Prostate gland (tissue), 2 donors: ENCODE results near the gene SCIMP. TPM values are rescaled to one million over a fixed set of nuclear protein-coding genes. Genes with fewer than 3 reads are reported as not detected.
A peak's percentile ranks its signal among the peaks of the same experiment; 100 is the strongest.

Experiments
- DNase-seq: peaks from one replicate; pipeline ENCODE4 v3.0.0-alpha.2; 2019; ENCODE audit warnings: low spot score
- H3K27ac ChIP-seq, 2 donors: fragments of 200-600 bp; sonication (generic); 2 replicates each; pipeline ENCODE4 v1.5.1; 2017 to 2019
- H3K27me3 ChIP-seq: fragments of 200-600 bp; sonication (generic); replicated peaks from 2 replicates; pipeline ENCODE4 v1.5.1; 2019; ENCODE audit not compliant: insufficient read depth
- H3K36me3 ChIP-seq, 2 donors: fragments of 200-600 bp; sonication (generic); 1 replicate in 1 of 2; 2 replicates in 1 of 2; pipeline versions ENCODE4 v1.5.1 to v1.8.1; 2017 to 2019
- H3K4me1 ChIP-seq: fragments of 200-600 bp; sonication (generic); replicated peaks from 2 replicates; pipeline ENCODE4 v1.5.1; 2019
- H3K4me3 ChIP-seq, 2 donors: fragments of 200-600 bp; sonication (generic); 2 replicates each; pipeline ENCODE4 v1.5.1; 2017 to 2019
- H3K9me3 ChIP-seq: fragments of 200-600 bp; sonication (generic); 2 replicates; pipeline ENCODE4 v1.5.1; 2017
- POLR2A ChIP-seq: fragments of 450-650 bp; IDR thresholded peaks from one replicate; pipeline ENCODE4 v1.6.1; 2016; ENCODE audit warnings: antibody characterized with exemption, mild to moderate bottlenecking
- POLR2AphosphoS5 ChIP-seq: sonication (generic); formaldehyde crosslinking; IDR thresholded peaks from one replicate; pipeline ENCODE4 v1.6.1; 2017; ENCODE audit warnings: antibody characterized with exemption
- WGBS: methylation state at CpG from one replicate; pipeline ENCODE4 v1.1.5; 2018; 5-methylcytosine and 5-hydroxymethylcytosine counted together
- intact Hi-C: fragments of 100-400 bp; cut with DNase I; formaldehyde crosslinking; loops from one replicate; pipeline ENCODE4 v1.14.2; 2022
- total RNA-seq, 2 donors: library from RNA; depleted of rRNA; stranded (reverse); fragments of >200 nt; gene quantifications; one replicate each; pipeline ENCODE4 v1.1.0, GENCODE V29; 2016
- TF ChIP-seq, protein P1 (sequence below), 4 experiments: fragments of 200-600 bp in 2 of 4; fragments of 450-650 bp in 2 of 4; sonication (generic) in 2 of 4; IDR thresholded peaks; 1 replicate in 3 of 4; 2 replicates in 1 of 4; pipeline ENCODE4 v1.5.1; 2016 to 2019; ENCODE audit warnings: antibody characterized with exemption in 4 of 4, mild to moderate bottlenecking in 2 of 4, moderate library complexity in 2 of 4

Gene SCIMP
- total RNA-seq, 2 donors from 2014 or later, result 0.68 to 2.3 TPM

DNA sequence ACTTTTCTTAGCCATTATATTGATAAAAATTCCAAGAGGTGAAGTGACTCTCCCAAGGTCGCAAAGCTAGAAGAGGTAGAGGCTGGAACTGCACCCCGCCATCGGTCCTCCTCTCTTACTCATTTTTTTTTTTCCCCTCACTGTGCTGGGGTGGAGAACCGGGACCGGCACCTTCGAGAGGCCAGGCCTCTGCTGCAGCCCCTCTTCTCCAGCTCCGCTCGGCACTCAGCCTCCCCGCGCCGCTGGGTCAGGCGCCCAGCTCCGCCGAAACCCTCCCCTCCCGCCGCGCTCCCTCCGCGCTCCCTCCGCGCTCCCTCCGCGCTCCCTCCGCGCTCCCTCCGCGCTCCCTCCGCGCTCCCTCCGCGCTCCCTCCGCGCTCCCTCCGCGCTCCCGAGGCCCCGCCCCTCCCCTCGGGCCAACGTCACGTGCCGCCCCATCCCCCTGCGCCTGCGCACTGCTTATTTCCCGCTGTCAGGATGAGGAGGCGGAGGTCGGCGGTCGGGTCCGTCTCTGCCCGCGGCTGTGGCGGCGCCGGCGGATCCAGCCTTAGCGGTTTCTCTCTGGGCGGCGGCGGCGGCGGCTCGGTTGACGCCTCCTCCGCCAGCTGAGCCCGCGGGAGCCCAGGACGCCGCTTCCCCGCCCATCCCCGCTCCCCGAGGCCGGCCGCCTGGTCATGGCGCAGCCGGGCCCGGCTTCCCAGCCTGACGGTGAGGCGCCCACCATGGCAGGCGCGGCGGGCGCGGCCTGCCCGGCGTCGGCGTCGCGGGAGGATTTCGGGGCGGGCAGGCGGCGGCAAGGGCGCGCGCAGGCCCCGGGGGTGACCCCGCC, 47.4 kb upstream of the SCIMP start, which contains the start of gene RABEP1:
TSS of gene RABEP1 (plus strand) at position 471 of the 828 bp plus-strand sequence. CDS start at position 674, 203 bp downstream.
- Histone ChIP-seq H3K27me3 (no peaks in the 10 kb centered on the region), H3K9me3 (no peaks in the 10 kb centered on the region), H3K36me3 (no peaks in the 10 kb centered on the region), H3K4me1 (no peaks in the 10 kb centered on the region), H3K27ac (peak within 1 kb of the TSS; percentile 84 to 90), H3K4me3 (peak within 1 kb of the TSS; percentile 87 to 96)
- peak; percentile 87 for DNase-seq
- TF ChIP-seq POLR2AphosphoS5 (peak; percentile 86), POLR2A (peak; percentile 86)
- TF ChIP-seq, protein P1, sequence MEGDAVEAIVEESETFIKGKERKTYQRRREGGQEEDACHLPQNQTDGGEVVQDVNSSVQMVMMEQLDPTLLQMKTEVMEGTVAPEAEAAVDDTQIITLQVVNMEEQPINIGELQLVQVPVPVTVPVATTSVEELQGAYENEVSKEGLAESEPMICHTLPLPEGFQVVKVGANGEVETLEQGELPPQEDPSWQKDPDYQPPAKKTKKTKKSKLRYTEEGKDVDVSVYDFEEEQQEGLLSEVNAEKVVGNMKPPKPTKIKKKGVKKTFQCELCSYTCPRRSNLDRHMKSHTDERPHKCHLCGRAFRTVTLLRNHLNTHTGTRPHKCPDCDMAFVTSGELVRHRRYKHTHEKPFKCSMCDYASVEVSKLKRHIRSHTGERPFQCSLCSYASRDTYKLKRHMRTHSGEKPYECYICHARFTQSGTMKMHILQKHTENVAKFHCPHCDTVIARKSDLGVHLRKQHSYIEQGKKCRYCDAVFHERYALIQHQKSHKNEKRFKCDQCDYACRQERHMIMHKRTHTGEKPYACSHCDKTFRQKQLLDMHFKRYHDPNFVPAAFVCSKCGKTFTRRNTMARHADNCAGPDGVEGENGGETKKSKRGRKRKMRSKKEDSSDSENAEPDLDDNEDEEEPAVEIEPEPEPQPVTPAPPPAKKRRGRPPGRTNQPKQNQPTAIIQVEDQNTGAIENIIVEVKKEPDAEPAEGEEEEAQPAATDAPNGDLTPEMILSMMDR (IDR thresholded peaks at IDR 0.05), result peak in 2 of 4 experiments; percentile 16 to 20
- under 1% methylated on average over 90 of the region's 98 CpGs for WGBS
- intact Hi-C loops, result no loop called here

DNA sequence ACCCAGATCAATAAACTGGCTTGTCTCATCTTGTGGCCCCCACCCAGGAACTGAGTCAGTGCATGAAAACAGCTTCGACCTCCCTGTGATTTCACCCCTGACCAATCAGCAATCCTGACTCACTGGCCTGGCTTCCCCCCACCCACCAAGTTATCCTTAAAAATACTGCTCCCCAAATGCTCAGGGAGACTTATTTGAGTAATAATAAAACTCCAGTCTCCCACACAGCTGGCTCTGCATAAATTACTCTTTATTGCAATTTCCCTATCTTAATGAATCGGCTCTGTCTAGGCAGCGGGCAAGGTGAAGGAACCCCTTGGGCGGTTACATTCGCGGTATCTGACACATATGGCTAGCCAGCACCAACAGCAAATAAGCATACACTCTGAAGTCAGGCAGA, 37.7 kb upstream of the SCIMP start:
- Histone ChIP-seq H3K9me3 (no peaks in the 10 kb centered on the region), H3K4me1 (no peaks in the 10 kb centered on the region), H3K27ac (no peak overlapping the region), H3K4me3 (no peak overlapping the region), H3K27me3 (no peaks in the 10 kb centered on the region), H3K36me3 (no peaks in the 10 kb centered on the region)
- intact Hi-C loops, result no loop called here
- TF ChIP-seq POLR2AphosphoS5, result no peak
- TF ChIP-seq, protein P1 (IDR thresholded peaks at IDR 0.05), result no peak
- no peak for TF ChIP-seq POLR2A
- WGBS, result 66% methylated on average over 6 of the region's 6 CpGs
- DNase-seq, result no peak

- intact Hi-C loops, result no loop called here
- Histone ChIP-seq H3K9me3 (no peaks in the 10 kb centered on the region), H3K4me1 (no peaks in the 10 kb centered on the region), H3K27me3 (no peaks in the 10 kb centered on the region), H3K27ac (no peak overlapping the region), H3K4me3 (no peak overlapping the region), H3K36me3 (no peaks in the 10 kb centered on the region)
- TF ChIP-seq POLR2AphosphoS5, result no peak
- TF ChIP-seq, protein P1 (IDR thresholded peaks at IDR 0.05), result no peak
- no peak for TF ChIP-seq POLR2A
- 95% methylated on average over 4 of the region's 4 CpGs for WGBS
- no peak for DNase-seq
These were observed 34.7 kb upstream of the SCIMP start for GRCh38 chr17:5269241-5269960.

DNA sequence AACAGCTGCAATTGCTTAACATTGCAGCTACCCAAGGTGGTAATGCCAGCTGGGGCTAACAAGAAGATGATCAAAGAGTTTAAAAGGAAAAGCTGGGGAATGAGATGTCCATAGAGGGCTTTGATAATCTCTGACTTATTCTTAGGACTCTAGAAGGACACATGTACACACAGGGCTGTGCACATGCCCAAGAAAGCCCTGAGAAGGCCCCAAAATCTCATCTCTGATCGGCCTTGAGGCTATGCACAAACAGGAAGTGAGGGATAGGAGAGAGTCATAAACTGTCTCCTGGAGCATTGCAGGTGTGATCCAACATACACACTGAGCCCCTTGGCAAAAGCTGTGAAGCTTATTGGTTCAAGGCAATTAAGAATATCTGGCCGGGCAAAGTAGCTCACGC, 30.2 kb upstream of the SCIMP start:
- no peak overlapping the region for H3K27ac ChIP-seq
- TF ChIP-seq POLR2A (no peak), POLR2AphosphoS5 (no peak)
- TF ChIP-seq, protein P1 (IDR thresholded peaks at IDR 0.05), result no peak
- H3K9me3 ChIP-seq, result no peaks in the 10 kb centered on the region
- no peak overlapping the region for H3K4me3 ChIP-seq
- WGBS, result 24% methylated on average over 3 of the region's 3 CpGs
- peaks cover 1% of the 10 kb centered on the region for H3K4me1 ChIP-seq
- intact Hi-C loops, result no loop called here
- H3K36me3 ChIP-seq, result no peaks in the 10 kb centered on the region
- DNase-seq, result no peak
- no peaks in the 10 kb centered on the region for H3K27me3 ChIP-seq
